Islet precursor cell (in vitro differentiated cells): ENCODE data around the gene KLF13.

ENCODE experiments used
- DNase-seq: peaks from one replicate; pipeline ENCODE4 v3.0.0-alpha.2; 2018

Gene KLF13

DNA sequence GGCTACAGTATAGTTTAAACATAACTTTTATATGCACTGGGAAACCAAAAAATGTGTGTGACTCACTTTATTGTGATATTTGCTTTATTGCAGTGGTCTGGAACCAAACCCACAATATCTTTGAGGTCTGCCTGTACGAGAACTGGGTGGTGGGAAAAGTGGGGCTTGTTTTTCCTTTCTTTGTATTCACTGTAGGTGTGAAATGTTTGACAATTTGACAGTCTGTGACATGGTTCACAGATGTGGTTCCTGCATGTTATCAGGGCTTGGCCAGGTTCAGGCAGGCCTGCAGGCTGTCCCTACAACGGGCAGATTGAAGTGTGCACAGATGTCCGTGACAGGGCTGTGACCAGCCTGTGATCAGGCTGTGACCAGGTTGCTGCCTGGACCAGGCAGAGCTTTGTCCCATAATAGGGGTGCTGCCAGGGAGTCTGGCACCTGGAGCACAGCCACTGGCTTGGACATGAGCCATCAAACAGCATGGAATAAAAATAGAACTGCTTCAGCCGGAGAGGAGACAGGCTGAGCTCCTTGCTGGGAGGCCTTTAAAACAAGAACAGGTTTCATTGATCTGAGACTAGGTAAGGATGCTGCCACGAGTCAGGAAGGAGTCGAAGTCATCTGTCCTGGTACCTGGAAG lies 61.0 kb downstream of the KLF13 start:
- DNase-seq = no peak

DNA sequence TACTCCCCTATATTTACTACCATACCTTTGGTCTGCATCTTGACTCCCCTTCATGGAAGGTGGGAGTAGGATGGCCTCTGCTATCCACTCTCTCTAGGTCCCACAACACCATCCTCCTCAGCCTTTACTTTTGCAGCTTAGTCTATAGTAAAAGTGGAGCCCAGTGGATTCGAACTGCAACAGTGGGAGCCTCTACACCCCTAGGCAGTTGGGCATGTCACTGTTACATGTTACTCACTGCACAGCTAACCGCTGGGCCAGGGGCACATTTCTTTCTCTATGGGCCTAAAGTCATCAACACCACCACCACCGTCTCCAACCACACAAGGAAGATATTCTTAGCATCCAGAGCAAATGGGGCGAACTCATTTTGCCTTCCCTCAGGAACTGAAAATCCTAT lies 62.9 kb downstream of the KLF13 start:
- no peak for DNase-seq

DNA sequence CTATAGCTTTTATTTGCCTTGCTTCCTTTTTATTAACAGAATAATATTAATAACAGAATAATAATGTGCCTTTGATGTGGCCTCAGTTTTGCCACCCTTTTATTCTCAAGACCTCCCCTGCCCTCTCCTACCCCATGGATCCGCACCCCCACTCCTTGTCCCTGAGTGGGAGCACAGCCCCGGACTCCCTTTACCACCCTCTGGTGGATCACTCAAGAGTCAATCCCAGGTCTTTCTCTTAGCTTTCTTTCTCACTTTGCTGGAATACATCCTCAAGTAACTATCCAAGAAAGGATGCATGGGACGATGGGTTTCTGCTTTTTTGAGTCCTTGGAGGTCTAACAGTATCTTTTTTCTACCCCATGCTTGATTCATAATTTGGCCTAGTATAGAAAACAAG lies 63.4 kb downstream of the KLF13 start:
- DNase-seq = no peak

- DNase-seq = peak; percentile 88
Observed at GRCh38 chr15:31390777-31391486, 64.3 kb downstream of the KLF13 start.

DNA sequence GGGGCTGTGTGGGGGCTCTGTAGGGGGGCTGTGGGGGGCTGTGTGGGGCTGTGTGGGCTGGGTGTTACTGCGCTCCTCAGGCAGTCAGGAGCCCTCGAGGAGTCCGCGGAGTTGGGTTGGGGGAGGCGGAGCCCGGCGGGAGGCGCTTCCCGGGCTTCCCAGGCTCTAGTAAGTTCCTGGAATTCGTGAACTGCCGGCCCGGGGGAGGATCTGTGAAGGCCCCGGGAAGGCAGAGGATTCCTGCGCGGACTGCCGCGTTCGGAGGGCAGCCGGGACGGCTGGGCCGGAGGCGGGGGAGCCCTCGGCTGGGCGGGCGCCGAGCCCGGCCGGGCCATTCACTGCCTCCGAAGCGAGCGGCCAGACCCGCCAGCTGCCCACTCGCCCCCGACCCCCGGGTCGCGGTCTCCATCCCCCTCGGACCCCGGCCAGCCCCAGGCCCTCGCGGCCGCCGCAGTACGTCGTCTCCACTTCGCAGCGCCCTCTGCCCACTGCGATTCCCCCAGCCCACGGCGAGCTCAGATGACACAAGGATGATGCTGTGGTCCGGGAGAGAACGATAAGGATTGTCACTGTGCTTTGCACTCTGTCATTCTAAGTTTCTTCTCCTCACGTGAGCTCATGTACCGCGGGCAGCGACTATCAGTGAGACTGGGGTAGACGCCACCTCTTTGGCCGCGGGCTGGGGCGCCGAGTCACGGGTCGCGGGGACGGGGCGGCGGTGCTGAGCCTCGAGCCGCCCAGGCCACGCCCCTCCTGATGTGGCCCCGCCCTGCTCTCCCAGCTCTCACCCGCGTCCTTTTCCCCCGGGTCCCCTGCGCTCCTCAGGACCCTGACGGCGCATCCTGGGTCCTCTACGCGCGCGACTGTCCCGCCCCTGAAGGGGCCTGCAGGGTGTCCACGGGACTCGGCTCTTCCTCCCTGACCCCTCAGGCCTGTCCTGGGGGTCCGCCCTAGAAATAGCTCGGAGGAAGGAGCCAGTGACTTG lies 65.3 kb downstream of the KLF13 start:
- DNase-seq = peak; percentile 92

DNA sequence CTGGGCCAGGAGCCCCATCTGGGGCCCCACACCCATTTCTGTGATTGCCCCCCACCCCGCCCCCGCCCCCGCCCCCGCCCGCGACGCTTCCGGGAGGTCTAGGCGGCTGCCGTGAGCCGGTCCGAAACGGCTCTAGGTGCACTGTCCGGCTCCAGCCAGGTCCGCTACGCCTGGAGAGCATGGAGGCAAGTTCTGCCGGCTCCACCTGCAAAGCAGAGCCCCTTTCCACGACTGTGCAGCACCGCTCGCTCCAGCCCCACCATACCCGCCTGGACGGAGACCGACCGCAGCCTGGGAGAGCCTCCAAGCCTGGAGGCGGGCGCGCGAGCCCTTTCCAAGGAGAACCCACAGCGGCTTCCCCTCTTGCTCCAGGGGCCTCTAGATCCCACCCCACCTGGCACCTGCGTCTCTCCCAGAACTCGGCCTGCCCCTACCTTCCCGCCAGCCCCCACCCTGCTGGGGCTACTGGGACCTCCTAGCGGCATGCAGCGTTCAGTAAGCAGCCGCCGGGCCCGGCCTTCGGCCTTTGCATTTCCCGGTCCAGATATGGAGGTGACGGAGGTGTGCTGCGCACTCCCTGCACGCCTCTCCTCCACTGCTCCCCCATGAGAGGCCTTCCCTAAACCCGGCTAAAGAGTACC lies 66.2 kb downstream of the KLF13 start:
- no peak for DNase-seq

GRCh38 chr15:31393444-31394091 lies 66.9 kb downstream of the KLF13 start:
- DNase-seq = no peak

DNA sequence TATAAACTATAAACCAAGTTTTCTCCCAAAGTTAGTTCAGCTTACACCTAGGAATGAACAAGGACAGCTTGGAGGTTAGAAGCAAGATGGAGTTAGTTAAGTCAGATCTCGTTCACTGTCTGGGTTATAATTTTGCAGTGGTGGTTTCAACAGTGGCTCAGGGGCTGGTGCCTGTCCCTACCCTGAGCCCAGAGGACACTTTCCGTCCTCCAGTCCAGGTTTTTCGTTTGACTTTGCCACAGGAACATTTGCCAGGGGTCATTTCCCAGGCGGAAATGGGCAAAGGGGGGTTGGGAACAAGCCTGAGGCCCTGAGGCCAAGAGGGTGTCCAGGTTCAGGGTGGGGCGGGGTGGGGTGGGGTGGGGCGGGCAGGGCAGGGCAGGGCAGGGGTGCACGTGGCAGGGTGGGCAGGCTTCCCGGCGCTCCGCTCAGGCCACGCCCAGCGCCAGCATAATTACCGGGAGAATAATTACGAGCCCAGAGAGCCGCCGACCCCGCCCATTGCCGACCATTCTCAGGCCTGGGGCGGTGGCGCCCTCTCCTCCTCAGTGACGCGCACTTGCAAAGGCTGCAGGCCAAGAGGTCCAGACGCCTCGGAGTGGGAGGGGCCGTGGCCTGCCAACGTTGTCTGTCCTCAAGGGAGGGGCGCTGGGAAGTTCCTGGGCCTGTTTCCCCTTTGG lies 70.4 kb downstream of the KLF13 start:
- DNase-seq = peak; percentile 99

- DNase-seq = peak; percentile 98
Observed at GRCh38 chr15:31397851-31398661, 71.4 kb downstream of the KLF13 start.

DNA sequence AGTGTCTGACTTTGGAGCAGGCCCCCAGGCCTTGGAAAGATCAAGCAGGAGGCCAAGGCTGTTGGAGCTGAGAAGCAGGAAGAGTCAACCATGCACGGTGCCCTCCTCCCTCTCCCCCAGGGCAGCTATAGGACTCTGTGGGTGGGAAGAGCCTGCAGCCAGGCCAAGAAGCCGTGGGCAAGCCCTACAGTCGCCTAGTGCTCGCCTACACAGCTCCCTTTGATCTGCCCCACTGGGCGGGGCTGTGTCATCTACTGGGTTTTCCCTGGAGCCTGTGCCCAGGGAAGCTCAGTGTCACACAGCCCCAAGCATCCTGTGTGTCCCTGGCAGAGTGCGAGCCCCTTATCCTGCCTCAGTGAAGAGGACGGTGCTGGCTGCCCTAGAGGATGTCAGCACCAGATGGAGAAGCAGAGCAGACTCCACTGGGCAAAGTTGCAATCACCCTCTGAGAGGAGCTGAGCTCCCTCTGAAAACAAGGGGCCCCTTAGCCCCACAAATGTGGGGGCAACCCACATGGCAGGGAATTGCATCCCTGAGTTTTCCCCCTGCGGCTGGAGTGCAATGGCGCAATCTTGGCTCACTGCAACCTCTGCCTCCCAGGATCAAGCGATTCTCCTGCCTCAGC lies 72.2 kb downstream of the KLF13 start:
- DNase-seq = peak; percentile 78

DNA sequence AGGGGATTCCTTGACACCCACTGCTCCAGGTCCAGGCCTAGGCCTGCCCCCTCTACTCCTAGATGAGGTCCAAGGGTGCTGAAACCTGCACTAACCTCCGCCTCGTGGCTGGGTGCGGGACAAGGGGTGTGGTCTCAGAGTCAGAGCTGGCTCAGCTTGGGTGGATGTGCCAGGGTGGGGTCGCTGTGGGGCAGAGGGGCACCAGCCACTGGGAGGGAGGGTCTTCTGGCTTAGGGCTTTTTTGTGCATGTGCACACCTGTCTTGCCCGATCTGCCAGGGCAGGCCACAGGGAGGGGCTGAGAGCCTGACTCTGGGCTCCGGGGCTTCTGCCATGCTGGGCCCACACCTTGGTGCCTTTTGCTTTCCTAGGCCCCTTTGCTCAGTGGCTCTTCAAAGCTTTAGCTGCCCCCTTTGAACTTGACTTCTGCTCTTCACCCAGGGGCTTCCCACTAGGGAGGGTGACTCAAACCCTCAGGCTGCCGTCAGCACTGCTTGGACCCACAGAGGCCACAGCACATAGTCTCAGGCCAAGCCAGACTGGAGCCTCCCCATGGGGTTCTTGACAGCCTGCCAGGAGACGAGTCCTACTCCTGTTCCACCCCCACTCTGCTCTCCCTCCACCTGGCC lies 73.0 kb downstream of the KLF13 start:
- no peak for DNase-seq

DNA sequence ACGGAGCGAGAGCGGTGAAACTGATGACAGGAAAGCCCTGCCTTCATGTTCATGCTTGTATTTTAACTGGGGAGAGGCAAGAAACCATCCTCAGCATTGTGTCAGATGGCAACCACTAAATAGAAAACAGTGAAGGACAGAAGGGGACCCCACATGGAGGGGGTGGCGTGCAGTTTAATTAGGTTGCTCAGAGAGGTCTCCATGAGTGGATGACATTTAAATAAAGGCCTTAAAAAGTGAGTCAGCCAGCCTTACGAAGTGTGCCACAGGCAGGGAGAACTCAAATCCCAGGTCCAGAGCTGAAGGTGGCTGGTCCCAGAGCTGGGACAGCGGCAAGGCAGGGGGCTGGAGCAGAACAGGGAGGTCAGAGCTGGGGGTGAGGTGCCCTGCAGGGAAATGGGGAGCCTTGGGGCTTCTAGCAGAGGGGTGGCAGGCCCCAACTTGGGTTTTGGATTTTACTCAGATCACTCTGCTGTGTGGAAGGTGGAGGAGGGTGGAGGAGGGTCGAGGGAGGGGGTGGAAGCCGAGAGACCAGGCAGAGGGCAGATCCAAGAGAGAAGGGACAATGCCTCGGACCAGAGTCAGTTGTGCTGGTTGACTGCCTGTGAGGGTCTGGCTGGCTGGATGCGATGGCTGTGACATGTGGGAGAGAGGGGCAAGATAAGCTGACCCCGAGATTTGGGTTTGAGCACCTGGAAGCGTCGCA lies 73.7 kb downstream of the KLF13 start:
- no peak for DNase-seq

DNA sequence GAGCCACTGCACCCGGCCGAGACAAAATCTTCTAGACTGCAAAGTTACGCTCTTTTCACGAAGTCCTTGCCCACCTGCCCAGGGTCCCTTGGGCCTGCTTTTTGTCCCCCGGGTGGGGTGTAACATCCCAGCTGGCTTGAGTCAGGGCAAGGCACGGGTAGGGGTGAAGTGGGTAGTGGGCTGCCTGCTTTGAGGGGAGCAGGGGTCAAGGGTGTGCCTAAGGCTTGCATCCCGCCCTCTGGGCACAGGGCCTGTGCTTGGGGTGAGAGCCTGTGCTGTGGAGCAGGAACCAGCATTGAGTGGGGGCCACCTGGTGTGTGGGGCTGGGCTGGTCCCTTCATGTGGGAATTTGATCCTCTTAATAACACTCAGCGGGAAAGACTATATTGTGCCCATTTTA lies 74.6 kb downstream of the KLF13 start:
- DNase-seq = no peak

DNA sequence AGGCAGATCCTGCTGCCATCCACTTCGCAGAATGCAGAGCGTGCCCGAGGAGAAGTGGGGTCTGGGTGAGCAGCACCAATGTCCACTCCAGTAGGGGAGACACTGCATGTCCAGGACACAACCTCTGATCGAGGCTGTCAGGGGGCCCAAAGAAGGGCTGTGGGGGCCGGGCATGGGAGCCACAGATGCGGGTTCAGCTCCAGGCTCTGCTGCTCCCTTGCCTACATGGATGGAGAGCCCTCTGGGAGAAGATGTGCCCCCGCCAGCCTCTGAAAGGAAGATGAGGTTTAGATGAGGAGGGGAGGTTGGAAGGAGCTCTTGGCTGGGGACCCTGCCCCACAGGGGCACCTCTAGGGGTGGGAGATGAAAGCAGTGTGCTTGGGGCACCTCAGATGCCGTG lies 75.4 kb downstream of the KLF13 start:
- no peak for DNase-seq

DNA sequence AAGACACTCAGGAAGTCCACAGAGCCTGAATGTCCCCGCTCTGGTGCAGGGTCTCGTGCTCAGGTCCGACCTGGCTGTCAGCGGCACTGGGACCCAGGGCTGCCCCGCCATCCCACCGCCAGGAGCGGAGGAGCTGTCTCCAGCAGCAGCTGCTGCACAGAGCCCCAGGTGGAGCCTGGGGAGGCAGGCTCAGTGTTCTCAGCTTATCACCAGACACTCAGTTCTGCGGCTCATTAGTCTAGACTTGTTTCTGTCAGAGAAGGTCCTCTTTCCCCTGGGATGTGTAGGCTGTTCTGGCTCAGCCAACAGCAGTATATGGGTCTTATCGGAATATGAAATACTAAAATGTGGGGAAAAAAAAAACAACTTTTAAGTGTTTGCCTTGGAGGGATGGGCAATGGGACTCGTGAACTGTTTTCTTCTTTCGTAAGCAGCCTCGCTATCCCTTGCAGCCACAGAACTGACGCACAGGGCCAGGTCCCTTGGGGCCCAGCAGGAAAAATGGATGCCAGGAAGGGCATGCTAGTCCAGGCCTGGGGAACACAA lies 75.9 kb downstream of the KLF13 start:
- no peak for DNase-seq

DNA sequence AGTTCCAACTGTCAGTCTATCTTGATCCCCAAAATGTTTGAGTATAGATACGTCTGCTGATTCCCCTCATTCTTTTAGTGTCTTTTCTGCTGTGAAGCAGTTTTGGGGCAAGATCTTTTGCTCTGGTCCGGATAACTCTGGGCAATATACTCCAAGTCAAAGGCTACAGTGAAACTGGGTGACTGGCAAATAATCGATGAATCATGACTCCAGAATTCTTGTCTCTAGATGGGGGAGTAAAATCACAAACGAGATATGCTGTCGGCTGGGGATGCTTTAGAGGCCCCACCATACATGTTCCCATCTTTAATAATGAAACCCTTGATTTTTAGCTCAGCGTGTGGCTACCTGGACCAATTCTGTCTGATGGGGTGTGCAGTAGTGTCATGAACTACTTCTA lies 76.5 kb downstream of the KLF13 start:
- no peak for DNase-seq

- no peak for DNase-seq
Observed at GRCh38 chr15:31403606-31404005, 77.0 kb downstream of the KLF13 start.

- no peak for DNase-seq
Observed at GRCh38 chr15:31404345-31404744, 77.7 kb downstream of the KLF13 start.
